ENCODE results near the gene SUFU. TPM values are rescaled to one million over a fixed set of nuclear protein-coding genes. Genes with fewer than 3 reads are reported as not detected.

SUFU gene
- total and polyA plus RNA-seq, 9 donors, result 4.6 to 19.1 (median 14.2) TPM

DNA sequence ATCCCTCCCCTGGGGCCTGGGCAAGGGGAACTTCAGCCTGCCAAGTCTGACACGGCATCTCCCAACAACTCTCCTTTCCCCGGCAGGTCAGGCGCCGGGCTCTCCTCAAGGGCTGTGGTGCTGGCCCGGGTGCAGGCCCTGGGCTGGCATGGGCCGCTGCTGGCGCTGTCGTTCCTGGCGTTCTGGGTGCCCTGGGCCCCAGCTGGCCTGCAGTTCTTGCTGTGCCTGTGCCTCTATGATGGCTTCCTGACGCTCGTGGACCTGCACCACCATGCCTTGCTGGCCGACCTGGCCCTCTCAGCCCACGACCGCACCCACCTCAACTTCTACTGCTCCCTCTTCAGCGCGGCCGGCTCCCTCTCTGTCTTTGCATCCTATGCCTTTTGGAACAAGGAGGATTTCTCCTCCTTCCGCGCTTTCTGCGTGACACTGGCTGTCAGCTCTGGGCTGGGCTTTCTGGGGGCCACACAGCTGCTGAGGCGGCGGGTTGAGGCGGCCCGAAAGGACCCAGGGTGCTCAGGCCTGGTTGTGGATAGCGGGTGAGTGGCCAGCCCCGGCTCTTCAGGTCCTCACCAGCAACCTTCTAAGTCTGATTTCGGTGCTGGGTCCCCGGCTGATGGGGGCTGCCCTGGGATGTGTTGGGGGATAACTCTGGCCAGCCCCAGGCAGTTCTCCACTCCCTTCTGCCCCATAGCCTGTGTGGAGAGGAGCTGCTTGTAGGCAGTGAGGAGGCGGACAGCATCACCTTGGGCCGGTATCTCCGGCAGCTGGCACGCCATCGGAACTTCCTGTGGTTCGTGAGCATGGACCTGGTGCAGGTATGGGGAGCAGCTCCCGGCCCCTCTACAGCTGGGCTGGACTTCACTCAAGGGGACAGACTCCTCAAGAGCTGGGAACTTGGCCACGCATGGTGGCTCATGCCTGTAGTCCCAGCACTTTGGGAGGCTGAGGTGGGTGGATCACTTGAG is 32.9 kb upstream of the SUFU start:
- no peaks in the 10 kb centered on the region for H3K36me3 ChIP-seq
- 88 to 94% (median 92%) methylated on average over 32 to 36 of the region's 36 CpGs for WGBS, 3 donors
- intact Hi-C loops (cut with DNase I), result loop anchor here in 2 of 4 donors (10.0 kb wide), 2 partner anchors 86 to 236 kb away; no protein-coding TSS in a partner anchor

DNA sequence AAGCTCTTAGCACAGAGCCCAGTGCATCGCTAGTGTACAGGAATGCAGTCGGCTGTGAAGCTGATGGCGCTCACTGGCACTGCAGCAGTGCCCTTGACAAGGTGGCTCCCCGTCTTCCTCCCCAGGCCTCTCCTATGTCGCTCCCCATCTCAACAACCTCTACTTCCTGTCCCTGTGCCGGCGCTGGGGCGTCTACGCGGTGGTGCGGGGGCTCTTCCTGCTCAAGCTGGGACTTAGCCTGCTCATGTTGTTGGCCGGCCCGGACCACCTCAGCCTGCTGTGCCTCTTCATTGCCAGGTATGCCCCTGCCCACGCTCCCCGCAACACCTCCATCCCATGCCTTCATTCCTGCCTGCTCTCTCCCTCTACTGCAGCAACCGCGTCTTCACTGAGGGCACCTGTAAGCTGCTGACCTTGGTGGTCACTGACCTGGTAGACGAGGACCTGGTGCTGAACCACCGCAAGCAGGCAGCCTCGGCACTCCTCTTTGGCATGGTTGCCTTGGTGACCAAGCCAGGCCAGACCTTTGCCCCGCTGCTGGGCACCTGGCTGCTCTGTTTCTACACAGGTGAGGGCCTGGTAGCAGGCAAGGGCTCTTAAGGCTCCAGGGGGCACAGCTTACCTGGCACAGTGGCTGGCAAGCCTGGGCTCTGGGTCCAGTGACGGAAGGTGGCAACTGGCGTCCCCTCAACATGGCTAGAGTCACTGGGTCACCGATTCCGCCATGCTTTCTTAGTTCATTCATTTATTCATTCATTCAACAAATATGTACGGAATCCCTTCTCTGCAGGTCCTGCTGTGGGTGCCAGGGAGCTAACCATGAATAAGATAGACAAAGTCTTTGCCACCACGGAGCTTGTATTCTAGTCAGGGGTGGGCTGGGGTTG is 30.1 kb upstream of the SUFU start:
- Histone ChIP-seq H3K4me1 (ENCODE audit: insufficient read depth) (no peaks in the 10 kb centered on the region), H3K9me3 (no peaks in the 10 kb centered on the region), H3K4me3 (no peak overlapping the region), H3K27ac (no peak overlapping the region), H3K27me3 (no peaks in the 10 kb centered on the region), H3K36me3 (no peaks in the 10 kb centered on the region)
- DNase-seq, result no peak
- TF ChIP-seq, protein P1, sequence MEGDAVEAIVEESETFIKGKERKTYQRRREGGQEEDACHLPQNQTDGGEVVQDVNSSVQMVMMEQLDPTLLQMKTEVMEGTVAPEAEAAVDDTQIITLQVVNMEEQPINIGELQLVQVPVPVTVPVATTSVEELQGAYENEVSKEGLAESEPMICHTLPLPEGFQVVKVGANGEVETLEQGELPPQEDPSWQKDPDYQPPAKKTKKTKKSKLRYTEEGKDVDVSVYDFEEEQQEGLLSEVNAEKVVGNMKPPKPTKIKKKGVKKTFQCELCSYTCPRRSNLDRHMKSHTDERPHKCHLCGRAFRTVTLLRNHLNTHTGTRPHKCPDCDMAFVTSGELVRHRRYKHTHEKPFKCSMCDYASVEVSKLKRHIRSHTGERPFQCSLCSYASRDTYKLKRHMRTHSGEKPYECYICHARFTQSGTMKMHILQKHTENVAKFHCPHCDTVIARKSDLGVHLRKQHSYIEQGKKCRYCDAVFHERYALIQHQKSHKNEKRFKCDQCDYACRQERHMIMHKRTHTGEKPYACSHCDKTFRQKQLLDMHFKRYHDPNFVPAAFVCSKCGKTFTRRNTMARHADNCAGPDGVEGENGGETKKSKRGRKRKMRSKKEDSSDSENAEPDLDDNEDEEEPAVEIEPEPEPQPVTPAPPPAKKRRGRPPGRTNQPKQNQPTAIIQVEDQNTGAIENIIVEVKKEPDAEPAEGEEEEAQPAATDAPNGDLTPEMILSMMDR (IDR thresholded peaks at IDR 0.05), result no peak
- TF ChIP-seq POLR2A (IDR thresholded peaks at IDR 0.05), result no peak
- TF ChIP-seq EP300 (IDR thresholded peaks at IDR 0.05), result no peak
- intact Hi-C loops (cut with DNase I), result loop anchor here in 2 of 4 donors (10.0 kb wide), 2 partner anchors 89 to 239 kb away; no protein-coding TSS in a partner anchor
- WGBS, 3 donors, result 78 to 85% (median 80%) methylated on average over 26 to 27 of the region's 27 CpGs

More for the DNA sequence above, 32.9 kb upstream of the SUFU start:
- no peaks in the 10 kb centered on the region for H3K27me3 ChIP-seq
- DNase-seq, result no peak
- H3K9me3 ChIP-seq, result no peaks in the 10 kb centered on the region
- no peaks in the 10 kb centered on the region for H3K4me1 ChIP-seq (ENCODE audit: insufficient read depth)
- no peak overlapping the region for H3K27ac ChIP-seq
- no peak for TF ChIP-seq EP300 (IDR thresholded peaks at IDR 0.05)
- no peak for TF ChIP-seq POLR2A (IDR thresholded peaks at IDR 0.05)
- TF ChIP-seq, protein P1 (IDR thresholded peaks at IDR 0.05), result no peak
- no peak overlapping the region for H3K4me3 ChIP-seq

DNA sequence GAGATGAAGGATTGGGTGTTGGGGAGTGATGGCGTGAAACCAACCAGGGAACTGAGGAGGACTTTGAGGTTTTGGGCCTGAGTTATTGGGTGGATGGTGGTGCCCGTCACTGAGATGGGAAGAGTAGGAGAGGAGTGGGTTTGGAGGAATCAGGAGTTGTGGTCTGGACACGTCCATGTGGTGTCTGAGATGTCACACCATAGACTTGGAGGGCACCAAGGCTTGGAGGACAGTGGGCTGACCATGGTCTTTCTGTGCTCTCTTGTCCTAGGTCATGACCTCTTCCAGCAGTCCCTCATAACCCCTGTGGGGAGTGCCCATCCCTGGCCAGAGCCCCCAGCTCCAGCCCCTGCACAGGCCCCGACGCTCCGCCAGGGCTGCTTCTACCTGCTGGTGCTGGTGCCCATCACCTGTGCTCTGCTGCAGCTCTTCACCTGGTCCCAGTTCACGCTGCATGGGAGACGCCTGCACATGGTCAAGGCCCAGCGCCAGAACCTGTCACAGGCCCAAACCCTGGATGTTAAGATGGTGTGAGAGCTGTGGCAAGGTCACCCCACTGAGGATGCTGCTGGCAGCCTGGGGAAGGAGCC is 28.2 kb upstream of the SUFU start:
- TF ChIP-seq, protein P1 (IDR thresholded peaks at IDR 0.05), result no peak
- TF ChIP-seq POLR2A (IDR thresholded peaks at IDR 0.05) (no peak), EP300 (IDR thresholded peaks at IDR 0.05) (no peak)
- WGBS, 3 donors, result 78 to 84% (median 83%) methylated on average over 9 of the region's 9 CpGs
- no peak for DNase-seq

More for the DNA sequence above, 28.2 kb upstream of the SUFU start:
- no peaks in the 10 kb centered on the region for H3K36me3 ChIP-seq
- H3K27ac ChIP-seq, result no peak overlapping the region
- no peaks in the 10 kb centered on the region for H3K4me1 ChIP-seq (ENCODE audit: insufficient read depth)
- H3K27me3 ChIP-seq, result no peaks in the 10 kb centered on the region
- H3K4me3 ChIP-seq, result no peak overlapping the region
- intact Hi-C loops (cut with DNase I), result loop anchor here in 2 of 4 donors (10.0 kb wide), 2 partner anchors 91 to 241 kb away; no protein-coding TSS in a partner anchor
- H3K9me3 ChIP-seq, result no peaks in the 10 kb centered on the region
